ENCODE results near the gene MYL1. TPM values are rescaled to one million over a fixed set of nuclear protein-coding genes. Genes with fewer than 3 reads are reported as not detected.

MYL1 gene
- total RNA-seq, 6 donors from 2014 or later, result not detected

DNA sequence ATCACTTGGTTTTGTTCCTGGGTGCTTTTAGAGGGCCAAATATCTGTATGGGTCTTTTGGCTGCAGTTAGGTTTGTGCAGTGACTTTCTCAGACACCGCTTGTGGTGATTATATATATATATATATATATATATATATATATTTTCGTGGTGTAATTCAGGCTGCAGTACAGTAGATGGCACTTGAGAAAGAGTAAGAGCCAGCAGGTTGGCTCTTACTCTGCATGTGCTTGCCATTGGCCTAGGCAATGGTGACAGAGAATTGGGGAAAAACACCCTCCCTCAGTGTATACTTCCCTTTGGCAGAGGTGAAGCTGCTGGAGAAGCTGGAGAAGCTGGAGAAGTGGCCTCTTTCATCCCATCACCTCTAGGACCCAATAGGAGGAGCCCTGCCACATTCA is 22.2 kb upstream of the MYL1 start:
- H3K4me1 ChIP-seq, result no peaks in the 10 kb centered on the region
- H3K36me3 ChIP-seq, result no peaks in the 10 kb centered on the region
- no peaks in the 10 kb centered on the region for H3K27me3 ChIP-seq
- H3K9me3 ChIP-seq, result peaks cover 0 to 9% (median 0%) of the 10 kb centered on the region in 4 donors
- WGBS, 2 donors, result 37 to 66% methylated on average over 2 of the region's 2 CpGs
- no peak overlapping the region for H3K4me3 ChIP-seq
- ATAC-seq (ENCODE audit: low FRiP score in 2 of 2) (no peak), DNase-seq (no peak)
- TF ChIP-seq CTCF (IDR thresholded peaks at IDR 0.05) (no peak), EP300 (IDR thresholded peaks at IDR 0.05) (no peak), POLR2AphosphoS5 (IDR thresholded peaks at IDR 0.05) (no peak), POLR2A (IDR thresholded peaks at IDR 0.05) (no peak)
- H3K27ac ChIP-seq, result no peak overlapping the region

- WGBS, 2 donors, result 84% methylated on average over 9 of the region's 9 CpGs
- no peak for ATAC-seq (ENCODE audit: low FRiP score in 2 of 2)
These were observed 9.9 kb upstream of the MYL1 start for GRCh38 chr2:210324906-210325305.

DNA sequence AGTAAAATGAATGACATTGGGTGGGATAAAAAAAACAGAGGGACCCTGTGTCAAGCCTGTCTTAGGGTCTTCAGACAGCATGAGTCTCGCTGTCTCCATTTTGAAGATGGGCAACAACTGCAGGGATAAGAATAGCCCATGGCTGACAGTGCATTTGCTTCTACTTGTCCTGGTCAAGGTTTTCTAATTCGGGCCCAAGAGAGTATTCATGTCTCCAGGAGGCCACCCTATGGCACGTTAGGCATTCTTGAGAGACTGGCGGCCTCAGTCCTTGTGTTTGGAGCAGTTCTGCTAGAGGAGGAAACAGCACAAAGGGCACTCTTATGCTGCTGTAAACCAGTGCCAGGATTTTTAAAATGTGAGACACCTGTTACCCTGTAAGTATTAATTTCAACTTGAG is 9.5 kb upstream of the MYL1 start:
- WGBS, 2 donors, result 68 to 75% methylated on average over 3 to 4 of the region's 4 CpGs
- no peak for ATAC-seq (ENCODE audit: low FRiP score in 2 of 2)

More at GRCh38 chr2:210324906-210325305, 9.9 kb upstream of the MYL1 start:
- Histone ChIP-seq H3K27ac (no peak overlapping the region), H3K27me3 (no peaks in the 10 kb centered on the region), H3K36me3 (no peaks in the 10 kb centered on the region), H3K4me3 (no peak overlapping the region), H3K9me3 (no peaks in the 10 kb centered on the region), H3K4me1 (no peaks in the 10 kb centered on the region)
- no peak for DNase-seq
- TF ChIP-seq EP300 (IDR thresholded peaks at IDR 0.05), result no peak
- no peak for TF ChIP-seq POLR2A (IDR thresholded peaks at IDR 0.05)
- no peak for TF ChIP-seq POLR2AphosphoS5 (IDR thresholded peaks at IDR 0.05)
- TF ChIP-seq CTCF (IDR thresholded peaks at IDR 0.05), result no peak

GRCh38 chr2:210323003-210323402 is 8.0 kb upstream of the MYL1 start:
- Histone ChIP-seq H3K4me3 (no peak overlapping the region), H3K27ac (no peak overlapping the region), H3K36me3 (no peaks in the 10 kb centered on the region), H3K9me3 (no peaks in the 10 kb centered on the region), H3K4me1 (no peaks in the 10 kb centered on the region), H3K27me3 (no peaks in the 10 kb centered on the region)
- TF ChIP-seq POLR2AphosphoS5 (IDR thresholded peaks at IDR 0.05), result no peak
- WGBS, 2 donors, result 92 to 93% methylated on average over 4 of the region's 4 CpGs
- no peak for DNase-seq
- ATAC-seq (ENCODE audit: low FRiP score in 2 of 2), result no peak

More for the DNA sequence above, 9.5 kb upstream of the MYL1 start:
- Histone ChIP-seq H3K27me3 (no peaks in the 10 kb centered on the region), H3K27ac (no peak overlapping the region), H3K4me3 (no peak overlapping the region), H3K36me3 (no peaks in the 10 kb centered on the region), H3K4me1 (no peaks in the 10 kb centered on the region), H3K9me3 (no peaks in the 10 kb centered on the region)
- TF ChIP-seq CTCF (IDR thresholded peaks at IDR 0.05), result no peak
- TF ChIP-seq POLR2AphosphoS5 (IDR thresholded peaks at IDR 0.05), result no peak
- no peak for TF ChIP-seq EP300 (IDR thresholded peaks at IDR 0.05)
- no peak for TF ChIP-seq POLR2A (IDR thresholded peaks at IDR 0.05)
- DNase-seq, result no peak

DNA sequence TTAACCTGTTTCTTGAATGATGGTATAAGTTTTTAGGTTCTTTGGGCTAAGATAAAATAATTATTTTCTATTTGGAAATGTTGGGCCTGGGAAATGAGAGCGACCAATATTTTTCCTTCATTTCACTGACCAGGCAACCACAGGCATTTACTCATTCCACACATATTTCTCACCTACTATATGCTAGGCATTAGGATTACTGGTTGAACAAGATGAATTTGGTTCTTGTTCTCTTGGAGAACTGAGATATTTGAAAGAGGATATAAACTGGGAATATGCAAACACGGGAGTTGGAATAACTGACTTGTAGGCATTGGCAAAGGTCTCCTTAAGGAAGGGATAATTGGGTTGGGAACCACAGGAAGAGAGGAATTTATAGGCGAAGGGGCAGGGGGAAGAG is 3.9 kb upstream of the MYL1 start:
- no peak for ATAC-seq (ENCODE audit: low FRiP score in 2 of 2)
- H3K27ac ChIP-seq, result no peak overlapping the region
- no peaks in the 10 kb centered on the region for H3K27me3 ChIP-seq
- WGBS, 2 donors, result 71 to 72% methylated on average over 3 of the region's 3 CpGs
- H3K4me1 ChIP-seq, result no peaks in the 10 kb centered on the region
- H3K4me3 ChIP-seq, result no peak overlapping the region
- TF ChIP-seq POLR2AphosphoS5 (IDR thresholded peaks at IDR 0.05) (no peak), CTCF (IDR thresholded peaks at IDR 0.05) (no peak), POLR2A (IDR thresholded peaks at IDR 0.05) (no peak), EP300 (IDR thresholded peaks at IDR 0.05) (no peak)
- no peak for DNase-seq
- no peaks in the 10 kb centered on the region for H3K36me3 ChIP-seq
- no peaks in the 10 kb centered on the region for H3K9me3 ChIP-seq
